SK-N-SH treated with all-trans-retinoic acid at 6 μM for 48 hours (cell line): ENCODE measurements around the gene CDH11.

Experiments
- ATAC-seq: fragments of 200-7000 bp; cut with Tn5 transposase; 3 replicates; pipeline ENCODE4 v1.9.1; 2020; ENCODE audit warnings: mild to moderate bottlenecking, moderate library complexity
- ARNTL ChIP-seq: fragments of 450-650 bp; formaldehyde crosslinking; IDR thresholded peaks from 2 replicates; pipeline ENCODE4 v1.5.0; 2020; ENCODE audit warnings: low read depth, mild to moderate bottlenecking, moderate library complexity, borderline replicate concordance
- CREB5 ChIP-seq: fragments of 250-450 bp; sonication (Bioruptor Pico); IDR thresholded peaks from 2 replicates; pipeline ENCODE4 v1.5.1; 2020; ENCODE audit warnings: low read depth, mild to moderate bottlenecking, moderate library complexity
- CSDC2 ChIP-seq: fragments of 250-450 bp; sonication (Bioruptor Pico); IDR thresholded peaks from 2 replicates; pipeline ENCODE4 v1.5.0; 2020; ENCODE audit warnings: mild to moderate bottlenecking, moderate library complexity
- CSRNP3 ChIP-seq: fragments of 250-450 bp; sonication (Bioruptor Pico); IDR thresholded peaks from 2 replicates; pipeline ENCODE4 v1.5.1; 2021; ENCODE audit warnings: mild to moderate bottlenecking, moderate library complexity
- GLIS3 ChIP-seq: fragments of 250-450 bp; sonication (Bioruptor Pico); IDR thresholded peaks from 2 replicates; pipeline ENCODE4 v1.5.0; 2020; ENCODE audit warnings: mild to moderate bottlenecking, moderate library complexity
- ISL1 ChIP-seq: fragments of 250-450 bp; sonication (Bioruptor Pico); IDR thresholded peaks from 2 replicates; pipeline ENCODE4 v2.1.2; 2022; ENCODE audit warnings: mild to moderate bottlenecking, moderate library complexity
- OSR1 ChIP-seq: fragments of 250-450 bp; sonication (Bioruptor Pico); IDR thresholded peaks from 2 replicates; pipeline ENCODE4 v1.8.0; 2022; ENCODE audit warnings: moderate library complexity, mild to moderate bottlenecking, inconsistent platforms
- RARB ChIP-seq: fragments of 250-450 bp; sonication (Bioruptor Pico); IDR thresholded peaks from 2 replicates; pipeline ENCODE4 v1.8.0; 2021; ENCODE audit warnings: mild to moderate bottlenecking, moderate library complexity
- SNAI2 ChIP-seq: fragments of 250-450 bp; sonication (Bioruptor Pico); IDR thresholded peaks from 2 replicates; pipeline ENCODE4 v1.5.0; 2020; ENCODE audit warnings: mild to moderate bottlenecking, moderate library complexity
- TCF4 ChIP-seq: fragments of 250-450 bp; sonication (Bioruptor Pico); IDR thresholded peaks from 2 replicates; pipeline ENCODE4 v1.8.0; 2021; ENCODE audit warnings: mild to moderate bottlenecking, moderate library complexity, borderline replicate concordance
- TOX ChIP-seq: fragments of 250-450 bp; sonication (Bioruptor Pico); IDR thresholded peaks from 2 replicates; pipeline ENCODE4 v1.8.0; 2021; ENCODE audit warnings: mild to moderate bottlenecking, moderate library complexity, borderline replicate concordance
- ZC3H10 ChIP-seq: fragments of 250-450 bp; sonication (Bioruptor Pico); IDR thresholded peaks from 2 replicates; pipeline ENCODE4 v1.5.1; 2021; ENCODE audit warnings: mild to moderate bottlenecking, moderate library complexity
- ZFP3 ChIP-seq: fragments of 250-450 bp; sonication (Bioruptor Pico); IDR thresholded peaks from 2 replicates; pipeline ENCODE4 v1.5.0; 2020; ENCODE audit warnings: mild to moderate bottlenecking, moderate library complexity
- ZFP30 ChIP-seq: fragments of 450-650 bp; formaldehyde crosslinking; IDR thresholded peaks from 2 replicates; pipeline ENCODE4 v1.5.0; 2022; ENCODE audit warnings: mild to moderate bottlenecking, moderate library complexity
- ZNF70 ChIP-seq: fragments of 450-650 bp; formaldehyde crosslinking; IDR thresholded peaks from 2 replicates; pipeline ENCODE4 v1.5.0; 2020; ENCODE audit warnings: mild to moderate bottlenecking, moderate library complexity
- ZNF8 ChIP-seq: fragments of 450-650 bp; formaldehyde crosslinking; IDR thresholded peaks from 2 replicates; pipeline ENCODE4 v1.5.0; 2020; ENCODE audit warnings: mild to moderate bottlenecking, moderate library complexity
- TF ChIP-seq, protein P1 (sequence below): fragments of 250-450 bp; sonication (Bioruptor Pico); IDR thresholded peaks from 2 replicates; pipeline ENCODE4 v1.8.0; 2020; ENCODE audit warnings: mild to moderate bottlenecking, moderate library complexity, borderline replicate concordance
- TF ChIP-seq, protein P2 (sequence below): fragments of 250-450 bp; sonication (Bioruptor Pico); IDR thresholded peaks from 2 replicates; pipeline ENCODE4 v1.5.0; 2020; ENCODE audit warnings: mild to moderate bottlenecking, moderate library complexity
- TF ChIP-seq, protein P3 (sequence below): fragments of 250-450 bp; sonication (Bioruptor Pico); IDR thresholded peaks from 2 replicates; pipeline ENCODE4 v1.8.0; 2021; ENCODE audit warnings: low read depth, mild to moderate bottlenecking, moderate library complexity, borderline replicate concordance

CDH11 gene

GRCh38 chr16:64991001-64991400 is 130.9 kb downstream of the CDH11 start (continued):
- TF ChIP-seq ZFP30 (CRISPR knock-in tag) (no peak), CSDC2 (CRISPR knock-in tag) (no peak), CREB5 (no peak)
- TF ChIP-seq, protein P1, sequence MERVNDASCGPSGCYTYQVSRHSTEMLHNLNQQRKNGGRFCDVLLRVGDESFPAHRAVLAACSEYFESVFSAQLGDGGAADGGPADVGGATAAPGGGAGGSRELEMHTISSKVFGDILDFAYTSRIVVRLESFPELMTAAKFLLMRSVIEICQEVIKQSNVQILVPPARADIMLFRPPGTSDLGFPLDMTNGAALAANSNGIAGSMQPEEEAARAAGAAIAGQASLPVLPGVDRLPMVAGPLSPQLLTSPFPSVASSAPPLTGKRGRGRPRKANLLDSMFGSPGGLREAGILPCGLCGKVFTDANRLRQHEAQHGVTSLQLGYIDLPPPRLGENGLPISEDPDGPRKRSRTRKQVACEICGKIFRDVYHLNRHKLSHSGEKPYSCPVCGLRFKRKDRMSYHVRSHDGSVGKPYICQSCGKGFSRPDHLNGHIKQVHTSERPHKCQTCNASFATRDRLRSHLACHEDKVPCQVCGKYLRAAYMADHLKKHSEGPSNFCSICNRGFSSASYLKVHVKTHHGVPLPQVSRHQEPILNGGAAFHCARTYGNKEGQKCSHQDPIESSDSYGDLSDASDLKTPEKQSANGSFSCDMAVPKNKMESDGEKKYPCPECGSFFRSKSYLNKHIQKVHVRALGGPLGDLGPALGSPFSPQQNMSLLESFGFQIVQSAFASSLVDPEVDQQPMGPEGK (CRISPR knock-in tag) = no peak

DNA sequence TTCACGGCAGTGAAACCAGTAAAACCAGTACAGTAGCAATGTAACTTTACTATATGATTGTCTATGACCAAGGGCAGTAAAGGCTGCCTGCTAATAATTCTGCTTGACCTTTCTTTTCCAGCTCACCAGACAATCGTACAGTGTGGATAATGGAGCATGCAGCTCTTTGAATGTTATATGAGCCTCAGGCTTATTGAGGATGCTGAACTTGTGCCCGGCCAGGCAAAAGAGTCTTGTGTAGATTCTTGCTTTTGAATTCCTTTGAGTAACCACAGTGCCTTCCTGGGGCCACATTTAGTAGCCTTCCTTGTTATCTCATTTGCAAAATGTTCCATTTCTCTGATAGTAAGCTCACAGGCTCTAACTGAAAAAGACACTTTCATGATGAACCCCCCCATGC is 131.8 kb downstream of the CDH11 start:
- TF ChIP-seq ZFP3 (CRISPR knock-in tag) (no peak), ZC3H10 (CRISPR knock-in tag) (no peak), CSRNP3 (CRISPR knock-in tag) (no peak), ZFP30 (CRISPR knock-in tag) (no peak), SNAI2 (CRISPR knock-in tag) (no peak), ZNF8 (CRISPR knock-in tag) (no peak), ISL1 (CRISPR knock-in tag) (no peak), OSR1 (CRISPR knock-in tag) (no peak), RARB (CRISPR knock-in tag) (no peak), ZNF70 (CRISPR knock-in tag) (no peak), CSDC2 (CRISPR knock-in tag) (no peak), ARNTL (CRISPR knock-in tag) (no peak), TCF4 (CRISPR knock-in tag) (no peak), GLIS3 (CRISPR knock-in tag) (no peak), CREB5 (no peak), TOX (CRISPR knock-in tag) (no peak)
- TF ChIP-seq, protein P2, sequence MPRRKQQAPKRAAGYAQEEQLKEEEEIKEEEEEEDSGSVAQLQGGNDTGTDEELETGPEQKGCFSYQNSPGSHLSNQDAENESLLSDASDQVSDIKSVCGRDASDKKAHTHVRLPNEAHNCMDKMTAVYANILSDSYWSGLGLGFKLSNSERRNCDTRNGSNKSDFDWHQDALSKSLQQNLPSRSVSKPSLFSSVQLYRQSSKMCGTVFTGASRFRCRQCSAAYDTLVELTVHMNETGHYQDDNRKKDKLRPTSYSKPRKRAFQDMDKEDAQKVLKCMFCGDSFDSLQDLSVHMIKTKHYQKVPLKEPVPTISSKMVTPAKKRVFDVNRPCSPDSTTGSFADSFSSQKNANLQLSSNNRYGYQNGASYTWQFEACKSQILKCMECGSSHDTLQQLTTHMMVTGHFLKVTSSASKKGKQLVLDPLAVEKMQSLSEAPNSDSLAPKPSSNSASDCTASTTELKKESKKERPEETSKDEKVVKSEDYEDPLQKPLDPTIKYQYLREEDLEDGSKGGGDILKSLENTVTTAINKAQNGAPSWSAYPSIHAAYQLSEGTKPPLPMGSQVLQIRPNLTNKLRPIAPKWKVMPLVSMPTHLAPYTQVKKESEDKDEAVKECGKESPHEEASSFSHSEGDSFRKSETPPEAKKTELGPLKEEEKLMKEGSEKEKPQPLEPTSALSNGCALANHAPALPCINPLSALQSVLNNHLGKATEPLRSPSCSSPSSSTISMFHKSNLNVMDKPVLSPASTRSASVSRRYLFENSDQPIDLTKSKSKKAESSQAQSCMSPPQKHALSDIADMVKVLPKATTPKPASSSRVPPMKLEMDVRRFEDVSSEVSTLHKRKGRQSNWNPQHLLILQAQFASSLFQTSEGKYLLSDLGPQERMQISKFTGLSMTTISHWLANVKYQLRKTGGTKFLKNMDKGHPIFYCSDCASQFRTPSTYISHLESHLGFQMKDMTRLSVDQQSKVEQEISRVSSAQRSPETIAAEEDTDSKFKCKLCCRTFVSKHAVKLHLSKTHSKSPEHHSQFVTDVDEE (CRISPR knock-in tag) = no peak
- TF ChIP-seq, protein P1 (CRISPR knock-in tag) = no peak
- TF ChIP-seq, protein P3, sequence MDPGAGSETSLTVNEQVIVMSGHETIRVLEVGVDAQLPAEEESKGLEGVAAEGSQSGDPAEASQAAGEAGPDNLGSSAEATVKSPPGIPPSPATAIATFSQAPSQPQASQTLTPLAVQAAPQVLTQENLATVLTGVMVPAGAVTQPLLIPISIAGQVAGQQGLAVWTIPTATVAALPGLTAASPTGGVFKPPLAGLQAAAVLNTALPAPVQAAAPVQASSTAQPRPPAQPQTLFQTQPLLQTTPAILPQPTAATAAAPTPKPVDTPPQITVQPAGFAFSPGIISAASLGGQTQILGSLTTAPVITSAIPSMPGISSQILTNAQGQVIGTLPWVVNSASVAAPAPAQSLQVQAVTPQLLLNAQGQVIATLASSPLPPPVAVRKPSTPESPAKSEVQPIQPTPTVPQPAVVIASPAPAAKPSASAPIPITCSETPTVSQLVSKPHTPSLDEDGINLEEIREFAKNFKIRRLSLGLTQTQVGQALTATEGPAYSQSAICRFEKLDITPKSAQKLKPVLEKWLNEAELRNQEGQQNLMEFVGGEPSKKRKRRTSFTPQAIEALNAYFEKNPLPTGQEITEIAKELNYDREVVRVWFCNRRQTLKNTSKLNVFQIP (CRISPR knock-in tag) = no peak
- no peak for ATAC-seq
